GM18508 (cell line): ENCODE results near the gene RAPGEF5.

Experiments
- ATAC-seq: cut with Tn5 transposase; IDR thresholded peaks from one replicate; pipeline ENCODE4 v1.9.1; 2021; ENCODE audit warnings: moderate number of reproducible peaks; ENCODE audit not compliant: insufficient read depth, unreplicated experiment

Gene RAPGEF5

GRCh38 chr7:22385326-22385725 is 28.4 kb upstream of the RAPGEF5 start:
- no peak for ATAC-seq

- ATAC-seq, result no peak
Measured at GRCh38 chr7:22380333-22380732, 23.4 kb upstream of the RAPGEF5 start.

- no peak for ATAC-seq
Measured at GRCh38 chr7:22378199-22378980, 21.4 kb upstream of the RAPGEF5 start.

GRCh38 chr7:22377703-22378102 is 20.7 kb upstream of the RAPGEF5 start:
- ATAC-seq, result no peak

GRCh38 chr7:22375359-22376048 is 18.6 kb upstream of the RAPGEF5 start:
- ATAC-seq, result no peak

GRCh38 chr7:22373911-22374310 is 17.0 kb upstream of the RAPGEF5 start:
- no peak for ATAC-seq

- no peak for ATAC-seq
Measured at GRCh38 chr7:22373388-22373787, 16.4 kb upstream of the RAPGEF5 start.

- no peak for ATAC-seq
Measured at GRCh38 chr7:22372863-22373262, 15.9 kb upstream of the RAPGEF5 start.

- ATAC-seq, result no peak
Measured at GRCh38 chr7:22371878-22372277, 14.9 kb upstream of the RAPGEF5 start.

- ATAC-seq, result no peak
Measured at GRCh38 chr7:22364900-22365299, 7.9 kb upstream of the RAPGEF5 start.

GRCh38 chr7:22363756-22364422 is 6.9 kb upstream of the RAPGEF5 start:
- ATAC-seq, result no peak

- no peak for ATAC-seq
Measured at GRCh38 chr7:22361795-22362194, 4.8 kb upstream of the RAPGEF5 start.

- ATAC-seq, result no peak
Measured at GRCh38 chr7:22361320-22361719, 4.4 kb upstream of the RAPGEF5 start.

GRCh38 chr7:22358820-22359697 is 2.1 kb upstream of the RAPGEF5 start:
- no peak for ATAC-seq

GRCh38 chr7:22357311-22358175 is 589 bp upstream of the RAPGEF5 start:
- no peak for ATAC-seq

- ATAC-seq, result no peak
Measured at GRCh38 chr7:22356010-22356691, 803 bp downstream of the RAPGEF5 start.

- ATAC-seq, result no peak
Measured at GRCh38 chr7:22355620-22356009, 1.3 kb downstream of the RAPGEF5 start.

GRCh38 chr7:22354462-22354861 is 2.5 kb downstream of the RAPGEF5 start:
- ATAC-seq, result no peak

- no peak for ATAC-seq
Measured at GRCh38 chr7:22352887-22353286, 4.1 kb downstream of the RAPGEF5 start.
